Activated T-helper 17 cell treated with anti-CD3 and anti-CD28 coated beads, Interleukin-2, amount 50 U/mL, for 72 hours (primary cell): ENCODE measurements around the gene TOMT. TPM values are rescaled to one million over a fixed set of nuclear protein-coding genes. Genes with fewer than 3 reads are reported as not detected.
A peak's percentile ranks its signal among the peaks of the same experiment; 100 is the strongest.

ENCODE experiments used
- ATAC-seq: fragments of 150-1000 bp; cut with Tn5 transposase; replicated peaks from 2 replicates; pipeline ENCODE4 v1.10.0; 2021; ENCODE audit warnings: mild to moderate bottlenecking, moderate library complexity
- H3K27ac Mint-ChIP-seq: one replicate; pipeline ENCODE4 v1.8.0; 2022; ENCODE audit warnings: mixed read lengths
- H3K27me3 Mint-ChIP-seq: one replicate; pipeline ENCODE4 v1.8.0; 2022; ENCODE audit warnings: mixed read lengths
- H3K36me3 Mint-ChIP-seq: one replicate; pipeline ENCODE4 v1.8.0; 2022; ENCODE audit warnings: low read depth, mild to moderate bottlenecking, mixed read lengths
- H3K4me1 Mint-ChIP-seq: one replicate; pipeline ENCODE4 v1.8.0; 2022; ENCODE audit warnings: mixed read lengths
- H3K4me3 Mint-ChIP-seq: one replicate; pipeline ENCODE4 v1.8.0; 2022; ENCODE audit warnings: mild to moderate bottlenecking, mixed read lengths
- H3K9me3 Mint-ChIP-seq: one replicate; pipeline ENCODE4 v1.8.0; 2022; ENCODE audit warnings: mixed read lengths
- total RNA-seq, 2 donors: library from RNA; stranded (reverse); gene quantifications; one replicate each; pipeline ENCODE4 v1.2.3, GENCODE V29; 2022

TOMT gene, protein sequence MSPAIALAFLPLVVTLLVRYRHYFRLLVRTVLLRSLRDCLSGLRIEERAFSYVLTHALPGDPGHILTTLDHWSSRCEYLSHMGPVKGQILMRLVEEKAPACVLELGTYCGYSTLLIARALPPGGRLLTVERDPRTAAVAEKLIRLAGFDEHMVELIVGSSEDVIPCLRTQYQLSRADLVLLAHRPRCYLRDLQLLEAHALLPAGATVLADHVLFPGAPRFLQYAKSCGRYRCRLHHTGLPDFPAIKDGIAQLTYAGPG
- total RNA-seq, result under 1 TPM in 1 of 2 donors, not detected in 1; 0.26 TPM

GRCh38 chr11:72105888-72106287 lies at the start of gene TOMT:
Gene TOMT (plus strand): TSS chr11:72105924. CDS start chr11:72105952, 28 bp downstream.
- ATAC-seq, result no peak
- Mint-ChIP-seq H3K4me1 (peaks cover 30% of the 10 kb centered on the region), H3K36me3 (peaks cover 43% of the 10 kb centered on the region), H3K27me3 (no peaks in the 10 kb centered on the region), H3K4me3 (peak within 1 kb of the TSS; percentile 92), H3K9me3 (no peaks in the 10 kb centered on the region), H3K27ac (peak within 1 kb of the TSS; percentile 43)

- H3K27me3 Mint-ChIP-seq, result no peaks in the 10 kb centered on the region
- H3K4me1 Mint-ChIP-seq, result peaks cover 5% of the 10 kb centered on the region
- ATAC-seq, result no peak
- H3K27ac Mint-ChIP-seq, result no peak overlapping the region
- H3K9me3 Mint-ChIP-seq, result no peaks in the 10 kb centered on the region
- no peak overlapping the region for H3K4me3 Mint-ChIP-seq
- peaks cover 49% of the 10 kb centered on the region for H3K36me3 Mint-ChIP-seq
Measured at GRCh38 chr11:72058416-72059034, 47.2 kb upstream of the TOMT start.

GRCh38 chr11:72061739-72062396 lies 43.9 kb upstream of the TOMT start:
- H3K4me1 Mint-ChIP-seq, result no peaks in the 10 kb centered on the region
- peaks cover 58% of the 10 kb centered on the region for H3K36me3 Mint-ChIP-seq
- no peaks in the 10 kb centered on the region for H3K27me3 Mint-ChIP-seq
- H3K27ac Mint-ChIP-seq, result no peak overlapping the region
- no peak for ATAC-seq
- no peaks in the 10 kb centered on the region for H3K9me3 Mint-ChIP-seq
- no peak overlapping the region for H3K4me3 Mint-ChIP-seq

- no peak for ATAC-seq
- peaks cover 30% of the 10 kb centered on the region for H3K4me1 Mint-ChIP-seq
- peaks cover 73% of the 10 kb centered on the region for H3K36me3 Mint-ChIP-seq
- no peaks in the 10 kb centered on the region for H3K9me3 Mint-ChIP-seq
- peak overlapping the region; percentile 70 for H3K27ac Mint-ChIP-seq
- no peak overlapping the region for H3K4me3 Mint-ChIP-seq
- H3K27me3 Mint-ChIP-seq, result no peaks in the 10 kb centered on the region
Measured at GRCh38 chr11:72066855-72067254, 38.9 kb upstream of the TOMT start.

- Mint-ChIP-seq H3K9me3 (no peaks in the 10 kb centered on the region), H3K27me3 (no peaks in the 10 kb centered on the region), H3K4me3 (peak overlapping the region; percentile 21), H3K36me3 (peaks cover 71% of the 10 kb centered on the region), H3K27ac (peak overlapping the region; percentile 70), H3K4me1 (peaks cover 34% of the 10 kb centered on the region)
- no peak for ATAC-seq
Measured at GRCh38 chr11:72067266-72067665, 38.5 kb upstream of the TOMT start.

- H3K9me3 Mint-ChIP-seq, result no peaks in the 10 kb centered on the region
- peak overlapping the region; percentile 70 for H3K27ac Mint-ChIP-seq
- peak; percentile 43 for ATAC-seq
- H3K4me3 Mint-ChIP-seq, result peak overlapping the region; percentile 21
- no peaks in the 10 kb centered on the region for H3K27me3 Mint-ChIP-seq
- H3K4me1 Mint-ChIP-seq, result peaks cover 38% of the 10 kb centered on the region
- peaks cover 72% of the 10 kb centered on the region for H3K36me3 Mint-ChIP-seq
Measured at GRCh38 chr11:72067676-72068075, 38.0 kb upstream of the TOMT start.

- H3K4me1 Mint-ChIP-seq, result peaks cover 43% of the 10 kb centered on the region
- no peaks in the 10 kb centered on the region for H3K9me3 Mint-ChIP-seq
- H3K27ac Mint-ChIP-seq, result peak overlapping the region; percentile 84
- H3K27me3 Mint-ChIP-seq, result no peaks in the 10 kb centered on the region
- H3K36me3 Mint-ChIP-seq, result peaks cover 76% of the 10 kb centered on the region
- peak overlapping the region; percentile 71 for H3K4me3 Mint-ChIP-seq
- peak; percentile 67 for ATAC-seq
Measured at GRCh38 chr11:72069200-72069599, 36.5 kb upstream of the TOMT start.

GRCh38 chr11:72069787-72070251 lies 35.9 kb upstream of the TOMT start:
- Mint-ChIP-seq H3K9me3 (no peaks in the 10 kb centered on the region), H3K4me1 (peaks cover 43% of the 10 kb centered on the region), H3K27ac (peak overlapping the region; percentile 84), H3K27me3 (no peaks in the 10 kb centered on the region), H3K36me3 (peaks cover 79% of the 10 kb centered on the region), H3K4me3 (peak overlapping the region; percentile 71)
- ATAC-seq, result peak; percentile 85

DNA sequence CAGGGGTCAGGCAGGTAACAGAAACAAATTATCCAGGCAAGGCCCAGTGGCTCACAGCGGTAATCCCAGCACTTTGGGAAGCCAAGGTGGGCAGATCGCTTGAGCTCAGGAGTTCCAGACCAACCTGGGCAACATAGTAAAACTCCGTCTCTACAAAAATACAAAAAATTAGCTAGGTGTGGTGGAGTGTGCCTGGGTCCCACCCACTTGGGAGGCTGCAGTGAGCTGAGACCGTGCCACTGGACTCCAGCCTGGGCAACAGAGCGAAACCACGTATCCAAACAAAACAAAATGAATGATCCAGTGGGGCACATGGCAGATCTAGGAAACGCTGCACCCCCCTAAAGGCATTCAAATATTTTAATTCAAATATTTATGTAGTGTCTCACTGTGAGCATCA lies 35.2 kb upstream of the TOMT start:
- H3K27me3 Mint-ChIP-seq, result no peaks in the 10 kb centered on the region
- H3K36me3 Mint-ChIP-seq, result peaks cover 82% of the 10 kb centered on the region
- H3K4me1 Mint-ChIP-seq, result peaks cover 43% of the 10 kb centered on the region
- H3K27ac Mint-ChIP-seq, result peak overlapping the region; percentile 84
- H3K4me3 Mint-ChIP-seq, result peak overlapping the region; percentile 71
- ATAC-seq, result no peak
- no peaks in the 10 kb centered on the region for H3K9me3 Mint-ChIP-seq

GRCh38 chr11:72072348-72072747 lies 33.4 kb upstream of the TOMT start:
- Mint-ChIP-seq H3K27me3 (no peaks in the 10 kb centered on the region), H3K4me1 (peaks cover 42% of the 10 kb centered on the region), H3K9me3 (no peaks in the 10 kb centered on the region), H3K36me3 (peaks cover 82% of the 10 kb centered on the region), H3K4me3 (no peak overlapping the region), H3K27ac (no peak overlapping the region)
- peak; percentile 9 for ATAC-seq

GRCh38 chr11:72075109-72075508 lies 30.6 kb upstream of the TOMT start:
- no peak overlapping the region for H3K4me3 Mint-ChIP-seq
- H3K9me3 Mint-ChIP-seq, result no peaks in the 10 kb centered on the region
- H3K27me3 Mint-ChIP-seq, result no peaks in the 10 kb centered on the region
- no peak overlapping the region for H3K27ac Mint-ChIP-seq
- H3K36me3 Mint-ChIP-seq, result peaks cover 61% of the 10 kb centered on the region
- no peak for ATAC-seq
- peaks cover 27% of the 10 kb centered on the region for H3K4me1 Mint-ChIP-seq

DNA sequence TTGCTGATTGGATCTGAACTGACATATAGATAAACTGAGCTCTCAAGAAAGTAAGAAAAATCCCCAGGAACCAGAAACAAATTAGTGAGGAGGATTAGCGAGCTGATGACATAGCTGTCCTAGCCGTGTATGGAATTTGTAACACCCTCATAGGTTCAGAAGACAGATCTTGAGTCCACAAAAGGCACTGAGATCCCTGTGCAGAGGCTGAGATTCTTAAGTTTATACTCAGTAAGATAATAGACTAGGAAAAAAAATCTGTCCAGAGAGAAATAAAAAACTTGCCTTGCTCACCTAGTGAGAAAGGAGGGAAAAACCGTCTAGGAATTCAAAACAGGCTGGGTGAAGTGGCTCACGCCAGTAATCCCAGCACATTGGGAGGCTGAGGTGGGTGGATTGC lies 30.0 kb upstream of the TOMT start:
- no peaks in the 10 kb centered on the region for H3K27me3 Mint-ChIP-seq
- no peak overlapping the region for H3K4me3 Mint-ChIP-seq
- no peak for ATAC-seq
- no peaks in the 10 kb centered on the region for H3K9me3 Mint-ChIP-seq
- peaks cover 63% of the 10 kb centered on the region for H3K36me3 Mint-ChIP-seq
- H3K27ac Mint-ChIP-seq, result no peak overlapping the region
- peaks cover 28% of the 10 kb centered on the region for H3K4me1 Mint-ChIP-seq

DNA sequence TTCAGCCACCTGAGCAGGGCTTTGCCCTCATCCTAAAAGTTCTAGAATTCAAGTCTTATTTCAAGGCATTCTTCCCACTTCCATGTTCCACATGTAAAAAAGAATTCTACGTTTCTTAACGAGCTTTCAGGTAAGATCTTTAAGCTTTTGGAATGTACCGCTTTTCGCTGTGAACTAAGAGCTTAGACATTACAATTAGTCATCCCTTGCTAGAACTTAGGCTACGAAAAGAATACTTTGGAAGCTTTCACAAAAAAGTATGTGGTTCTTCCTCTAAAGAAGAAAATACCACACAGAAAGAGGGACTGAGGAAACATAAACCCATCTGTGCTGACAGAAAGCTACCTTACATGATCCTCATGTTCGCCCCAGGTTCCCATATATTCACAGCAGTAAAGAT lies 27.2 kb upstream of the TOMT start:
- ATAC-seq, result no peak
- H3K36me3 Mint-ChIP-seq, result peaks cover 45% of the 10 kb centered on the region
- H3K4me3 Mint-ChIP-seq, result peak overlapping the region; percentile 88
- H3K4me1 Mint-ChIP-seq, result peaks cover 23% of the 10 kb centered on the region
- H3K9me3 Mint-ChIP-seq, result no peaks in the 10 kb centered on the region
- H3K27ac Mint-ChIP-seq, result peak overlapping the region; percentile 44
- no peaks in the 10 kb centered on the region for H3K27me3 Mint-ChIP-seq

DNA sequence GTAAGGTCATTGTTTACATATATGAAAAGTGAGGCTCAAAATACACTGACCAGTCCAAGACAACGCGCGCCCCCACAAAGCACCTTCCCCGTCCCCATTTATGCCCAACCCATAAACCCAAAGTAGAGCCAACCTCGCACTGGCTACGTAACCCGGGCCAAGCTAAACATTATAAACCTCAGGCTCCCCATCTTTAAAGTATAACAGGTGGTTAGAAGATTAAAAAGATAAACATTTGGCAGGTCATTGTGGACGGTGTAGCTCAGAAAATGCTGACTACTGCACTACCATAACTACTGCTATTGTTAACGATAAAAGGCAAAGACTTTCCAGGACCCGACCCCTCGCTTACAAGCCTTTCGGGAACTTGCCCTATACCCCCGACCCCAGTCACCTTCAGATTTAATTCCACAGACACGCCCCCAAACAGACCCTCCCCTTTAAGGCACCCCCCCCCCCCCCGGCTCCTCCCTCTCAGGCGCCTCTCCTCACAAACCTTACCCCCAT lies 25.9 kb upstream of the TOMT start:
- peak; percentile 34 for ATAC-seq
- Mint-ChIP-seq H3K36me3 (peaks cover 34% of the 10 kb centered on the region), H3K4me3 (peak overlapping the region; percentile 88), H3K27ac (peak overlapping the region; percentile 97), H3K27me3 (no peaks in the 10 kb centered on the region), H3K4me1 (peaks cover 22% of the 10 kb centered on the region), H3K9me3 (no peaks in the 10 kb centered on the region)
